ENCODE measurements around the gene DEFB115.
"Not testable (repeated sequence)": the region's sequence is repeated elsewhere in the genome, so short reads cannot be mapped to it uniquely, and the experiment has no call there.

Gene DEFB115

DNA sequence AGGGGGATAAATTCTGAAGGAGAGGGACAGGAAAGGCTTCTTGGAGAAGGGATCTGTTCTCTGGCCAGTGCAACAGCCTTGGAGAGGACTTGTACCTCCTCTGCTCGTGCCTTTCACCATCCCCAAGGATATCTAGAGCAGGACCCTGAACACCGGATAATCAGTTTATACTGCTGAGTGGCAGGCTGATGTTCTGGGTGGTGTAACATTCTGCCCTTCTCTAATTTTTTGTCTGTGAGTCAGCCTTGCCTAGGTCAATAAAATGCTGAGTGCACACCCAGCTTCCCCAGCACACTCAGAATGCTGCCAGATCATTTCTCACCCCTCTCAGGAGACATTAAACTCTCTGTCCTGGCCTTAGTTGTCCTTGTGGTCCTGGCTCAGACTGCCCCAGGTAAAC lies at the start of gene DEFB115:
Gene DEFB115, plus strand, starts transcription at position 301 of the 400 bp plus-strand sequence. Its CDS starts 0 bp downstream, at position 301.
- no peak for DNase-seq

- no peak for DNase-seq
Observed at GRCh38 chr20:31236953-31237352, 20.5 kb upstream of the DEFB115 start.

DNA sequence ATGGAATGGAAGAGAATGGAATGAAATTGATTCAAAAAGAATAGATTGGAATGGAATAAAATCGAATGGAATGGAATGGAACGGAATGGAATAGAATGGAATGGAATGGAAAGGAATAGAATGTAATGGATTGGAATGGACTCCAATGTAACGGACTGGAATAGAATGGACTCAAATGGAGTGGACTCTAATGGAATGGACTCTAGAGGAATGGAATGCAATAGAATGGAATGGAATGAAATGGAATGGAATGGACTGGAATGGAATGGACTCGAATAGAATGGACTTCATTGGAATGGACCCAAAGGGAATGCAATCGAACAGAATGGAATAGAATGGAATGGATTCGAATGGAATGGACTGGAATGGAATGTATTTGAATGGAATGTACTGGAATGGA lies 19.7 kb upstream of the DEFB115 start:
- DNase-seq = no peak

- no peak for DNase-seq
Observed at GRCh38 chr20:31239139-31239538, 18.3 kb upstream of the DEFB115 start.

- no peak for DNase-seq
Observed at GRCh38 chr20:31256959-31257358, 505 bp upstream of the DEFB115 start.

GRCh38 chr20:31260326-31260932 lies 3.0 kb downstream of the DEFB115 start:
- peak; percentile 16 for DNase-seq

DNA sequence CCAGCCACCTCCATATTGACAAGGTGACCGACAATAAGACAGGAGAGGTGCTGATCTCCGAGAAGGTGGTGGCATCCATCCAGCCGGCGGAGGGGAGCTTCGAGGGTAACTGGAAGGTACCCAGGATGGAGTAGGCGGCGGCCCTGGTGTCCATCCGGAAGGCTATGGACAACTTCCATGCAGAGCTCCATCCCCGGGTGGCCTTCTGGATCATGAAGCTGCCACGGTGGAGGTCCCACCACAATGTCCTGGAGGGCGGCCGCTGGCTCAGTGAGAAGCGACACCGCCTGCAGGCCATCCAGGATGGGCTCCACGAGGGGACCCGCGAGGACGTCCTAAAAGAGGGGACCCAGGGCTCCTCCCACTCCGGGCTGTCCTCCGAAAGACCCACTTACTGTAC lies 17.0 kb downstream of the DEFB115 start:
- no peak for DNase-seq

- no peak for DNase-seq
Observed at GRCh38 chr20:31278178-31278577, 20.7 kb downstream of the DEFB115 start.

- DNase-seq = not testable (repeated sequence)
Observed at GRCh38 chr20:31284964-31285363, 27.5 kb downstream of the DEFB115 start.

- DNase-seq = no peak
Observed at GRCh38 chr20:31308535-31309162, 51.2 kb downstream of the DEFB115 start, which contains the start of gene DEFB116. TSS of gene DEFB116 (minus strand) at chr20:31308585. CDS start at chr20:31308585, 0 bp downstream.
